ENCODE data around the gene AMZ1. TPM values are rescaled to one million over a fixed set of nuclear protein-coding genes. Genes with fewer than 3 reads are reported as not detected.
A peak's percentile ranks its signal among the peaks of the same experiment; 100 is the strongest.

AMZ1 gene
- total and polyA plus RNA-seq, 2 donors (not counting 1 experiment from before 2014, with no cell fraction given): 0.26 to 0.33 TPM

DNA sequence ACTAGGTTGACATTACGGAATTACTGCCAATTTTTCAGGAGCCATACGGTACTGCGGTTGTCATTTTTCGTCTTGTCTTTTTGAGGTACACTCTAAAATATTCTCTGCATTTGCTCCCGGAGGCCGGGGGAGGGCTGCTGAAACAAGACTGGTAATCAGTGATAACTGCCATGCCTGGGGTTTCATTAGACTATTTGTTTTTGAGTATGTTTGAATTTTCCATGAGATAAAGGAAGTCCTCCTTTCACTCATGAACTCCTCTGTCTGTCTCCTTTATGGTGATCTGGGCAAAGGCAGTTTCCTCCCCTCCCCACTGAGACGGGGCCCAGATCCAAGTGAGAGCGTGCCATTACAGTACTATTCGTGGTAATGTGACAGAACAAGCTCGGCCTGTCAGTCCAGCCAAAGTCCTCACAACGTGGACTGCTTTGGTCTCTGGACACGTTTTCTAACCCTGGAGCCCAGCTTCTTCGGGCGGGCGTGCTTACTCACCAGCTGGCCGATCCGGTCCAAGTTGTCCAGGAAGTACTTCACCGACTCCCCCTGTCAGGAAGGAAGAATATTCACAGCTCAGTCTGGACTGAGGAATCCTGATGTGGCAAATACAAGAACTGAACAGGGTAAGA, 45.1 kb downstream of the AMZ1 start:
- Histone ChIP-seq H3K79me2 (ENCODE audit: control insufficient read depth, insufficient read depth, low read length) (peaks cover 28% of the 10 kb centered on the region), H3K4me3 (replicated peaks in 1 of 4; ENCODE audit: control extremely low read depth in 1 of 4, insufficient read depth in 1 of 4, low read depth in 3 of 4, low read length in 4 of 4) (no peak overlapping the region), H3K36me3 (ENCODE audit: control insufficient read depth, insufficient read depth, low read length) (peaks cover 7% of the 10 kb centered on the region), H4K20me1 (ENCODE audit: control insufficient read depth, extremely low read depth, insufficient read depth, low read length) (no peaks in the 10 kb centered on the region), H3K9me3 (ENCODE audit: control insufficient read depth, insufficient read depth, low read depth, low read length) (no peaks in the 10 kb centered on the region), H3K4me1 (ENCODE audit: control insufficient read depth, extremely low read depth, insufficient read depth, low read length) (peaks cover 10% of the 10 kb centered on the region), H3K27ac (ENCODE audit: insufficient read depth, low read length) (peak overlapping the region; percentile 49), H3K4me2 (ENCODE audit: extremely low read depth, insufficient read depth, low read length) (no peak overlapping the region), H2AFZ (ENCODE audit: low read length) (no peak overlapping the region), H3K27me3 (ENCODE audit: control insufficient read depth, insufficient read depth, low read length) (no peaks in the 10 kb centered on the region), H3K9ac (ENCODE audit: insufficient read depth, low read length) (no peak overlapping the region)
- TF ChIP-seq EZH2 (IDR thresholded peaks at IDR 0.05; ENCODE audit: low read length, missing control alignments) (no peak), CTCF (conservative IDR thresholded peaks at IDR 0.05 in 1 of 2, IDR thresholded peaks at IDR 0.05 in 1 of 2; ENCODE audit: low read depth in 1 of 2, low read length in 2 of 2) (peak in 1 of 2 donors; percentile 5)
- DNase-seq (ENCODE audit: low read depth in 2 of 2): peak; percentile 63 to 78

DNA sequence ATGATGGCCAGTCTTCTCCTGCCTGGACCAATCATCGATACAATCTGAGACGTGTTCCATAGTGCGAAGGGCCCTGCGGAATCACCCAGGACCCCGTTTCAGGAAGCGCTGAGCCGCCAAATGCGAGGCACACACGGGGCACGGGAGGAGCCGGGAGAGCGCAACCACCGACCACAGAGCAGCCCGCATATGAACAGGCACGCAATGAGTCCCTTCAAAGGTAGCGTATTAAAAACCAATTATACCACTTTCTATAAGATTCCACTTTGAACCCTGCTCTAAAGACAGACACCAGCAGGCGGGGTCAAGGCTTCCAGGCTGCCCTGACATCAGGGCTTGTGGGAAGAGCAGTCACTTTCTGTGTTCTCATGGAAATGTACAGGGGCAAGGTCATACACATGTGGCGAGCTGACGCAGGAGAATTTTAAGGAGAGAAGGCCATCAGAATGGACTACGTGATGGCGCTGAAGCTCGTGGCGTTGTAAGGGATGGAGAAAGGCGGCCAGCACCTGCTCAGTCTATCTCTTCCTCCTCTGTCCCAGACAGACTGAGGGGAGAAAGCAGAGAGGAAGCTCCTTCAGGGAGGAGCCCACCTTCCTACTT, 46.2 kb downstream of the AMZ1 start:
- no peaks in the 10 kb centered on the region for H3K27me3 ChIP-seq (ENCODE audit: control insufficient read depth, insufficient read depth, low read length)
- no peak overlapping the region for H3K4me3 ChIP-seq (replicated peaks in 1 of 4; ENCODE audit: control extremely low read depth in 1 of 4, insufficient read depth in 1 of 4, low read depth in 3 of 4, low read length in 4 of 4)
- no peak overlapping the region for H3K27ac ChIP-seq (ENCODE audit: insufficient read depth, low read length)
- no peak overlapping the region for H2AFZ ChIP-seq (ENCODE audit: low read length)
- H3K9me3 ChIP-seq (ENCODE audit: control insufficient read depth, insufficient read depth, low read depth, low read length): no peaks in the 10 kb centered on the region
- peaks cover 7% of the 10 kb centered on the region for H3K36me3 ChIP-seq (ENCODE audit: control insufficient read depth, insufficient read depth, low read length)
- H3K4me2 ChIP-seq (ENCODE audit: extremely low read depth, insufficient read depth, low read length): no peak overlapping the region
- no peak for DNase-seq (ENCODE audit: low read depth in 2 of 2)
- no peaks in the 10 kb centered on the region for H4K20me1 ChIP-seq (ENCODE audit: control insufficient read depth, extremely low read depth, insufficient read depth, low read length)
- H3K79me2 ChIP-seq (ENCODE audit: control insufficient read depth, insufficient read depth, low read length): peaks cover 31% of the 10 kb centered on the region
- TF ChIP-seq CTCF (conservative IDR thresholded peaks at IDR 0.05 in 1 of 2, IDR thresholded peaks at IDR 0.05 in 1 of 2; ENCODE audit: low read depth in 1 of 2, low read length in 2 of 2) (no peak), EZH2 (IDR thresholded peaks at IDR 0.05; ENCODE audit: low read length, missing control alignments) (no peak)
- no peak overlapping the region for H3K9ac ChIP-seq (ENCODE audit: insufficient read depth, low read length)
- H3K4me1 ChIP-seq (ENCODE audit: control insufficient read depth, extremely low read depth, insufficient read depth, low read length): peaks cover 10% of the 10 kb centered on the region

DNA sequence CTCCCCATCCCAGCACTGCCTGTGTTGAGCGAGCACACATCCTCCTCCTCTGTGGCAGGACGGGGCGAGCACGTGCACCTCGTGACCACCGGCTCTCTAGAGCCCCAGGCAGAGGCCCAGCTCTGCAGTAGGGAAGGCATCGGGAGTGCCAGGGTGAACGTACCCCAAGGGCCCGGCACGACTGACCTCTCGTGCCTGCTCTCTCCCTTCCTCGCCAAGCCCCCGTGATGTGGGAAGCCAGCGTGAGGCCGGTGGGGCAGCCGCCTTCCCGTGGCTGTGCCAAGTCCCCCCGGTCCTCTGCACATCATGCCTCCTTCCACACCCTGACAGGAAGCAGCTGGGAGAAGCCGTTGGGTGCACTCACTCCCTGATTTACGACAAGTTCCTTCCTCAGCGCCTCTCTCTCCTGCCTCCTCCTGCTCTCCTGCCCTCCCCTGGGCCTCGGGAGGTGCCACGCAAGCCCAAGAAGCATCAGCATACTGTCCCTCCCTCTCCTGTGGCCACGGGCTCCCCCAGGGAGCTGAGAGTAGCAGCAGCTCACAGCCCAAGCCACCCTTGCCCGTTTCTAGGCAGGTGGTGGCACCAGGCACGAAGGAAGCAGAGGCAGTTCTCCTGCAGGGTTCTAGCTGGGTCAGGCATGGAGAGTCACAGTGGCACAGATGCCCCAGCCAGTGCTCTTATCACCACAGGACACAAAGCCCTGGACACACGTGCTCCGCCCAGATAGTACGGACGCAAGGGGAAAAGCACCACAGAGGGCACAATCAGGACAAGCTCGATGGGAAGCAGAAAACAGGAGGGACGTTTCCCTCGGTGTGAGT, 47.0 kb downstream of the AMZ1 start:
- Histone ChIP-seq H3K4me3 (replicated peaks in 1 of 4; ENCODE audit: control extremely low read depth in 1 of 4, insufficient read depth in 1 of 4, low read depth in 3 of 4, low read length in 4 of 4) (no peak overlapping the region), H3K27ac (ENCODE audit: insufficient read depth, low read length) (peak overlapping the region; percentile 6), H3K9ac (ENCODE audit: insufficient read depth, low read length) (no peak overlapping the region), H3K9me3 (ENCODE audit: control insufficient read depth, insufficient read depth, low read depth, low read length) (no peaks in the 10 kb centered on the region), H3K27me3 (ENCODE audit: control insufficient read depth, insufficient read depth, low read length) (no peaks in the 10 kb centered on the region), H4K20me1 (ENCODE audit: control insufficient read depth, extremely low read depth, insufficient read depth, low read length) (no peaks in the 10 kb centered on the region), H3K79me2 (ENCODE audit: control insufficient read depth, insufficient read depth, low read length) (peaks cover 31% of the 10 kb centered on the region), H3K4me1 (ENCODE audit: control insufficient read depth, extremely low read depth, insufficient read depth, low read length) (peaks cover 8% of the 10 kb centered on the region), H3K36me3 (ENCODE audit: control insufficient read depth, insufficient read depth, low read length) (peaks cover 7% of the 10 kb centered on the region), H2AFZ (ENCODE audit: low read length) (no peak overlapping the region), H3K4me2 (ENCODE audit: extremely low read depth, insufficient read depth, low read length) (no peak overlapping the region)
- TF ChIP-seq CTCF (conservative IDR thresholded peaks at IDR 0.05 in 1 of 2, IDR thresholded peaks at IDR 0.05 in 1 of 2; ENCODE audit: low read depth in 1 of 2, low read length in 2 of 2) (no peak), EZH2 (IDR thresholded peaks at IDR 0.05; ENCODE audit: low read length, missing control alignments) (no peak)
- no peak for DNase-seq (ENCODE audit: low read depth in 2 of 2)
